GM18873 (cell line): ENCODE data around the gene RNLS.
"Not testable (repeated sequence)": the region's sequence is repeated elsewhere in the genome, so short reads cannot be mapped to it uniquely, and the experiment has no call there.

Experiments
- ATAC-seq: cut with Tn5 transposase; IDR thresholded peaks from one replicate; pipeline ENCODE4 v1.9.1; 2021; ENCODE audit warnings: mild to moderate bottlenecking, moderate library complexity, moderate number of reproducible peaks; ENCODE audit not compliant: unreplicated experiment, low FRiP score

Gene RNLS

DNA sequence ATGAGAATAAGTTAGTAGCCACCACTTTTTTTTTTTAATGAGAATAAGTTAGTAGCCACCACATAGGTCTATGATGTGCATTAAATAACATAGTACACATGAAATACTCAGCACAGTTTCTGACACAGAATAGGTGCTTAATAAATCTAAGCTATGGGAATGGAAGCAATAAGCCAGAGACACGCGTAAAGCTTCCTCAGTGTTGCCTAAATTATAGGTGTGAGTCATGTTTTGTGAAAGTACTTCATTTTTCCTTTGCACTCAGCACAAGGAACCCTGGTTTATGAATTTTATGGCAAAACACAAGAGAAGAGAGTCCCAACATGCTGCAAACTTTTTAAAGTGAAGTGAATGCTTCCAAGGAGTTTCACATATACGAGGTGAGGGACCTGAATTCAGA lies 267.4 kb downstream of the RNLS start:
- no peak for ATAC-seq

DNA sequence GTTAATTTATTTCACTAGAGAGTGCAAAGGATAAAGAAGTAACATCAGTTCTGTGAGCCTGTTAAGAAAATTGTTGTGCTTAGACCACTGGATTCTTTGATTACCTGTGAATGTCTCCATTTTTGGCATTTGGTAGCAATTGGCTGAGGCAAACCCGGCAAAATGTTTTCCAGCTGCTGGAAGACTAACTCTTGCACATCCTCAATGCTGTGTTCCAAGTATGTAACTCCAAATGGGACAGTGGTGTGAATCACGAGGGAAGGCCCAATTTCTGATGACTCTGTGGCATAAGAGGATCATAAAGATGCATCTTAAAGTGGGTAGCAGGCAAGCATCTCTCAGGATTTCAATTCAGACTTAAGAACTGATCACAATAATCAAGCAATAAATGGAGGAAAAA lies 268.8 kb downstream of the RNLS start:
- no peak for ATAC-seq

DNA sequence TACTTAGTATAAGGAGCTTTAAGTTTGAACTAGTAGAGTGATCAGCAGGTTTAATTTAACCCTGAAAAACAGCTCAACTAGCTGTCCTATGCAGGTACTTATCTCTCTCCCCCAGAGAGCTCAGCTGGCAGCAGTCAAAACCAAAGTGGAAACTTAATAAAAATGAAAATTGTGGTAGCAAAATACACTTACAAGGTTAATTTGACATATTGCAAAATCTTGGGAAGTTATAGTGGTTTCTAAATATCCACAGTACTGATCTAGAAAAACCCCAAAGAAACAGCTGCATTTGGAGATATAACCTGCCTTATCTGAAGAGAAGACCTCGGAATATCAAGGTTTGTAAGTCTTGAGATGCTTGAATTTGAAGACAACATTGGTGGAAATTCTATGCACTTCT lies 269.2 kb downstream of the RNLS start:
- ATAC-seq: no peak

DNA sequence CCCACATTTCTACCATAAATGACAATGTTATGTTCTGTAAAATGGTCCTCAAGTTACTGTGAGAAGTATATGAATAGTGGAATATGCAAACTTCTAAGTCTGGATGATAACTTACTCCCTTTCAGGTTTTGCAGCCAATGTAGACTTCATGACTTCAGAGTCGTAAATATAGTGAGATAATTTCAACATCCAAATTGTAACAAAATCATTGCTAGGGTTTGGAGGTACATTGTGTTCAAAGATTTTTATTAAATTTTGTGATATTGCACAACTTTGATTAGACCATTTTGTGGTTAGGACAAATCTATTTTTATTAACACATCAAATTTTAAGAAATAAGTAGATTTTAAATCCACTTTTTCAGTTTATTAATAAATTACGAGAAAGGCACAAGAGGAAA lies 270.3 kb downstream of the RNLS start:
- no peak for ATAC-seq

DNA sequence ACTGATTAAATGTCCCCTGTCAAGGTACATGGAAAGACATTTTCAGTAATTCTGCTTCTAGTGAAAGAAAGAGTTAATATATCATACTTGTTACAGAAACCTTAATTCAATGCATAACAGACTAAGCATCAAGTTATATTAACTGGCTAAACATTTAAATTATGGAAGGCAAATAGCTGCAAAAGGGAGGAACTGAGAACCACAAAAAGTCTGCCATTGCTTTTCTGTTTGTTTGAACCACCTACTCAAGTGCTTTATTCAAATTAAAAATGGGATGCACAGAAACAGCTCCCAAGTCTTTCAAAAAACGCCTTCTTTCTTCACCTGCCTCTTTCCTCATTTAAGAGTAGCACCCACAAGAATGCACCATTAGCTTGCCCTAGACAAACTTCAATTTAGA lies 271.9 kb downstream of the RNLS start:
- no peak for ATAC-seq

DNA sequence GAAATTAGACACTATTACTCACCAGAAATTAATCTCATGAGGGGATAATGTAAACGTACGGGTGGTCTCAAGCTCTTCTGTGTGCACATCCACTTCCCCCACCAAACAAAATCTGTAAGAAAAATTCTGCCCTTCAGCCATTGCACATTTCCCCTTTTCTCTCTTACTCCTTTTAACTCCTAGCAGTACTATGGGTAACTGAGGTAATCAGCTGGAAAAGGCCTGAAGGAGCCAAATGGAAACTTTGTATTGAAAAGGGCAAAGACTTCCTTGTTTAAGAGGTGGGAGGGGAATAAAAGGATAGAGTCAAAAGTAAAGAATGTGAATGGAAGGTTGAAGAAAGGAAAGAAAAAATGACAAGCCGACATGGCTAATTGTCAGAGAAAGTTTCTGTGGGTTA lies 273.8 kb downstream of the RNLS start:
- ATAC-seq: no peak

DNA sequence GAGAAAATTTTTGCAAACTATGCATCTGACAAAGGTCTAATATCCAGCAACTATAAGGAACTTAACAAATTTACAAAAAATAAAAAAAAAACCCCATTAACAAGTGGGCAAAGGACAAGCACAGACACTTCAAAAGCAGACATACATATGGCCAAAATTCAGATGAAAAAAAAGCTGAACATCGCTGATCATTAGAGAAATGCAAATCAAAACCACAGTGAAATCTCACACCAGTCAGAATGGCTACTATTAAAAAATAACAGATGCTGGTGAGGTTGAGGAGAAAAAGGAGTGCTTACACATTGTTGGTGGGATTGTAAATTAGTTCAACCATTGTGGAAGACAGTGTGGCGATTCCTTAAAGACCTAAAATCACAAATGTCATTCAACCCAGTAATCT lies 274.8 kb downstream of the RNLS start:
- ATAC-seq: not testable (repeated sequence)

DNA sequence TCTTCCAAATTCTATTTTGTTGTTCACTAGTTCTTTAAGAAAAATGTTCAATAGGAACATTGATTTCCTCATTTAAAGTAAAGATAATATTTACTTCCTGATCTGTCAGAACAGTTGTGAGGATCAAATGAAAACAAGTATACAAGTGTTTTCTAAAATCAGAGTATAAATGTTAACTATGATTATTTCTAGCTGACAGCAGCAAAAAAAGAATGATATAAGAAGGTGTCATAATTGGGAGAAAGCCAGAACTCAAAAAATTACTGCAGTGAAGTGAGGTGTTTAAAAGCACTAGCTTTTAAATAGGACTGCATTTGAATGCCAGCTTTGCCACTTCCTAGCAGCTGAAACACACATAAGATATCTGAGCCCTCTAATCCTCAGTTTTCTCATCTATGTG lies 283.3 kb downstream of the RNLS start:
- ATAC-seq: no peak

DNA sequence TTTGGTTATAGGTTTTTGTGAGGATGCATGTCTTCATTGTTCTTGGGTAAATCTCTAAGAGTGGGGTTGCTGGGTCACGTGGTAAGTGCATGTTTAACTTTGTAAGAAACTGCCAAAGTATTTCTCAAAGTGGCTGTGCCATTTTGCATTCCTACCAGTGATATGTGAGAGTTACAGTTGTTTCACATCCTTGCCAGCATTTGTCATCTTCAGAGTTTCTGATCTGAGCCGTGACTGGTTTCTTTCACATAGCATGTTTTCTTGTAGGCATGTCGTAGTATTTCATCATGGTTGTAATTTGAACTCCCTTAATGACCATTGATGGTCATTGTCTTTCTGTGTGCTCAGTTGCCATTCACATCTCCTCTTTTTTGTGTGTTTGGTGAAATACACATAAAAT lies 286.0 kb downstream of the RNLS start:
- no peak for ATAC-seq

DNA sequence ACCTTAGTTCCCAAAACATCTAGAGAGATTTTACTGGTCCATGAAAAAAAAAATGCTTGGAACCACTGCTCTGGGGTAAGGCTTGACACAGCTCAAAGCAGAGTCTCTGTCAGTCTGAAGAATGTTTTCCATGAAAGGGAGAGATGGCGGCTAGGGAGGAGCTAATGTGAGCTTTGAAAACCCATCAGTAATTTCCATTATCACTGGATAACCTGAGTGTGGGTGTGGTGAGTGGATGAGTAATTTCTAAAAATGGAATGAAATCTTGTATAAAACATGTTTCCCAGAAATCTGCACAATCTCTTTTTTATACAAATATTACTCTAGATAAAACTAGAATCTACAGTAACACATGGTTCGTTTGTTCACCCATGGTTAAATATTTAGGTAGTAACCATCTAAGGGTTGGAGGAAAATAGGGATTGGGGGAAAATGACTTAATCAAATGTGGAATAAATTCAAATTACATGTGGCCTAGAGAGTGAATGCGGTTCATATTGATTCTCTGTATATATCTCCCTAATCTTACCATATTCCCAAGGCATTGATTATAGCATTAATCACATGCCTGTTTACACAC lies 289.4 kb downstream of the RNLS start:
- no peak for ATAC-seq

DNA sequence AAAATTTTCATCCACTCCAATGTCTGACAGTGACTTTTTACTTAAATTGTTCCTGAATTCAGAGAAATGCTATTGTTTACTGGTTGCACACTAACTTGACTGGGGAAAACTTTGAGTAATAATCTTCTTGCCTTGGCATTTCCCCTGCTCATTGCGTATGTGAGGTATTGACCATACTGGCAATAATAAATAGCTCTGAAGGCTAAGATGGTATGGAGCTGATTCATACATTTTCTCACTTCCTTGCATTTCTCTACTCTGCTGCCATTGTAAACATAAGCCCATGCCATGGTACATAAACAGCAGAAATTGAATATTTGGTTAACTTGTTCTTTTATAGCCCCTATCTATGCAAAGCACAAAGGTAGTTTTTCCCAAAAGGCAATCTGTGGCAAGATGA lies 290.0 kb downstream of the RNLS start:
- no peak for ATAC-seq

DNA sequence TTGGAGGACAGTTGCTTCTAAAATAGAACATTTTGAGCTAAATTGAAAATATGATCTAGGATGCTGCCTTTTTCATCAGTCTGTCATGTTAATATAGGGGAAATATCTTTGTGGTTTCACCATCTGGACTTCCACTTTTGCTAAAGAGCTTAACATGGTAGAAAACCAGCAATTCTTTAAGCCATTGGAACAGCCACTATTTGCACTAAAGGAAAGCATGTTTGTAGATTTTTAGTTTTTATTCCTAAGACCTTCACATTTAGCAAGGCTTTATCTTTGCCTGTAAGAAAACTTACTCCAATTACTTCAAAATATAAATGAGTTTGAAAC lies 291.0 kb downstream of the RNLS start:
- no peak for ATAC-seq

DNA sequence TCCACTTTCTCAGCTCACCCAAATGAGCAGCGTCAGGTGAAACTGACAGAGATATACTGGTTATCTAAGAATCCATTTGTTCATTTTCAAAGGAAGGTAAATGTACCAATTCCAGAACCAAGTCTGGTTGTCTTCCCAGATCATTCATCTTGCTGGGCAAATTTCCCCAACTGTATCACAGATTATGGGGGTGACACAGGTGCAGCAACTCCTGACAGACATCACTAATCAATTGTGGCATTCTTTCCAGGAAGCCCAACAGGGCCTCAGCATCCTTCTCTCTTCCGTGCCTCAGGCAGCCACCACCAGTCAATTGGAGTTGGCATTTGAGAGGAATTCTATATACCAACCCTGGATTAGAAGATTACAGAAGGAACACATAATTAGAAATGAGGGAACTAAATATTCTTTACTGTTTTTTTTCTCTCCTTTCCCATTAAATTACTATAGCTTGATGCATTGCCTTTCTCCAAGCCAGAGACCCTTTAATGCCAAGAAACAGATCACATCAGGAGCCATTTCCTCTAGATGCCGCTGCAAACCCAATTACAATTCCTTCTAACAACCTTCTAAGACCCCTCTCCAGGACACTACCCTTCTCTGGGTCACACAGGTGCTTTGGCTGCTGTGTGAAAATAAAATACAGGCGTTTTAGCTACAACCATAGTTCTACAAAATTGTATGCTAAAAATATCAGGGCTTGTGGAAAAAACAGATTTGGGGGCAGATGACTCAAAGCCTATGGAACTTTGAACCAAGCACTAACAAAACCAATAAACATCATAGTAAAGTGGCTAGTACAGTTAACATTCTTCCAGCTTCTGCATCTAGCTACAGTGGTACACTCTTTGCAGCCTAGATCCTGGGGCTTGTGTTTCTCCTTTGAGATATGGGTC lies 291.6 kb downstream of the RNLS start:
- ATAC-seq: no peak

DNA sequence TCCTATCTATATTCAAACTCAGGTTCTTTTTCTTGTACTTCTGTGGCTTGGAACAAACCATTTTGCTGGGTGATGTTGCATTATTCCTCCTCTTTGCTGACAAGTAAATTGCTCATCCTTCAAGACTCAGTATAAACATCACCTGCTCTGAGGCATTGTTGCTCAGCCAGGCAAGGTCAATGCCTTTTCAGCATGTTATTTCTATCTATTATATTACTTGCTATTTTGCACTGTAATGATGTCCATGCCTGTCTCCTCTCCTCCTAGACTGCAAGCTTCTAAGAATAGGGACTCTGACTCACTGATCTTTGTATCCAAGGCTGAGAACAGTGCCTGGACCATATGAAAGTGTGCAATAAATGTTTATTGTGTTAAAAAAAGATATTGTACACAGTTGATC lies 293.8 kb downstream of the RNLS start:
- ATAC-seq: no peak

DNA sequence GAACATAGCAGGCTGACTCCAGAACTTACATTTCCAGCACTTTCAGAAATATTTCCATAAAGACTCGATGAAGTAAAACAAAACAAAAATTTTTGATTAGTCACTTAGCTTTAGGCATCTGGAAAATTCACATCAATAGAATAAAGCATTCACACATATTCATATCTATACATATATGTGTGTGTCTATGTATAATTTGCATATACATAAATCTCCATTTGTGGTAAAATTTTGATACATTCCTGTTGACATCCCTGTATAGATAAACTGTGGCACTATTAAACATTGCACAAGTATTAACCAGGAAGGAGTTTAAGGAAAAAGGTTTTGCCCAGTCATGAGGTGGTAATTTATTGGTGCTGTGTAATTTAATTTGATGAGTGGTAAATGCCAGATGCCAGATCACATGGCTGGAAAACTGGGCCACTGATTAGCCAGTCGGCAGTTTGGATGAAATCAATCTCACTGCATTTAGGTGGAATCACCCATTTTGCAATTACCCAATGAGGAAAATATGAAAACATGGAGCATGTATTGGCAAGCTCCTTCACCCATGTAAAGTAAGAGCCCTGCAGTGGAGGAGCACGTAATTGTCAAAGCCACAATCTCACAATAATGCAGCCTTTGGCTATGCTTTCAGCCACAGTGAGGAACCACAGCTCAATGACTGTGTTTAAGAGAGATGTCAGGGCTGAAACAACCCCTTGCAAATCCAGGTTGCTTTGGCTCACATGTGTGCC lies 294.6 kb downstream of the RNLS start:
- ATAC-seq: no peak

DNA sequence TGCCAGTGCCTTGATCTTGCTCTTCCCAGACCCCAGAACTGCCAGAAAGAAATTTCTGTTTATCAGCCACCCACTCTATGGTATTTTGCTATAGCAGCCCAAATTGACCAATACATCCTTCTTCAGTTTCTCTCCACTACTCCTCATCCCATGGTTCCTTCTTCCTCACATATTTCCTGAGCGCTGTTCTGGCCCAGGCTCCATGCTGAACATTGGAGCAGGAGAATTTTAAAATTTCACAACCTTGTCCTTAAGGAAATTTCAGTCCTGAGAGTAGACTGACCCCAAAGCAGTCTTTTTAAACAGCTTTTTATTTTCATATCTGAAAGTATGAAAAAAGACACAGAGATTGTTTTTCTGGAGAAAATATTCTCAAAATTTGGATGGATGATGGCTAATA lies 297.1 kb downstream of the RNLS start:
- no peak for ATAC-seq

DNA sequence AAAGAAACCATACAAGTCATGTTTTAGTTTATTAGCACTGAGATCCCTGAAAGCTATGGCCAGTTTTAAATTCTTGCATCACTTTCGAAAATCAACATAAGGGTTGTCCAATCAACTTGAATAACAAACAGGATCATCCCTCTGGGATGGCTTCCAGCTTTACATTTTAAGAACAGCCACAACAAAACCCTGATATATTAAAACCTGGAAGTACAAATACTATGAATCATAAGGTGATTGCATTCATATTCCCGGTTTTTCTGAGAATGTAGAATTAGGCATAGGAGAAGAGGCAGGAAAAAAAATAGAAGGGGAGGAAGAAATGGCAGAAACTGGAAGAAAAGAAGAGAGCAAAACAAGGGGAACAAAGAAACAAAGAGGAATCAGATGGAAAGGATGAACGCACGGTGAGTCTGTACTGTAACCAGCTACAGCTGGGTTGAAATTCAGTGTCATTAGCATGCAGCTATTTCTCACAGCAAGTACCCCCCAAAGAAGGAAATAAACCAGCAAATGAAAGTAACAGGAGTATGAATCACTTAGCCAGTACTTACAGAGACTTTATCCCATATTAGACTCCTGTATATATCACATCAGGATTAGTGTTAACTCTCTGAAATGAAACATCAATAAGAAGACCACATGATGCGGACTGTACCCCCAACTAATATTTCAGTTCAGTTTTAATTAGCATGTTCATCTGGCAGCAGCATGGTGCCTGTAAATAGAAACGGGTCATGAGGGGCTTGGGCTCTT lies 301.3 kb downstream of the RNLS start:
- no peak for ATAC-seq

DNA sequence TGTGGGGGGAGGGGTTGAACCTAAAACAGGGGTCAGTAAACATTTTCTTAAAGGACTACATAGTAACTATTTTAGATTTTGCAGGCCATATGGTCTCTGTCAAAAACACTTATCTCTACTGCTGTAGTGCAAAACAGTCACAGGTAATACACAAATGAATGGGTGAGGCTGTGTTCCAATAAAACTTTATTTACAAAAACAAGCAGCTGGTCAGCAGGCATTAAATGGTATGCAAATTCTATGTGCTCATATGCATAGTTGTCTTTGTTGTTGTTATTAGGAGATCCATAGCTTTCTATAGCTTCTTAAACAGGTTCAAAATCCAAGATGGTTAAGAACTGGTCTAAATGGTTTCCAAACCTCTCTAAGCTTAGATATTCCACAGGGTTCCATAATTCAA lies 302.6 kb downstream of the RNLS start:
- ATAC-seq: no peak

DNA sequence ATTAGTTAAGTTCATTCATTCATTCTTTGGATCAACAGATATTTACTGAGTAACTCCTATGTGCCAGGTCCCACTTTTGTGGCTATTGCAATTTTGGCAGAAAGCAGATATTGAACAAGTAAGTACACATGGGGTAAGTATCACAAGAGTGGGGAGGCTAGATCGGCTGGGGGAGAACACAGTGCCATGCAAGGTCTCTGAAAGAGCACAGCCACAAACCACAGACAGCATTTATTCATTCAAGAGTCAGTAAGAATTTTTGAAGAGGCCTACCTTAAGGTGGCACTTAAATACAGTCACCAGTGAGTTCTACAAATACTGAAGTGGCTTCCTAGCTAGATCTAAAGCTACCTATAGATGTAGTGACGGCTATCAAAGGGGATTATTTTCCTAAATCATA lies 304.2 kb downstream of the RNLS start:
- ATAC-seq: no peak

DNA sequence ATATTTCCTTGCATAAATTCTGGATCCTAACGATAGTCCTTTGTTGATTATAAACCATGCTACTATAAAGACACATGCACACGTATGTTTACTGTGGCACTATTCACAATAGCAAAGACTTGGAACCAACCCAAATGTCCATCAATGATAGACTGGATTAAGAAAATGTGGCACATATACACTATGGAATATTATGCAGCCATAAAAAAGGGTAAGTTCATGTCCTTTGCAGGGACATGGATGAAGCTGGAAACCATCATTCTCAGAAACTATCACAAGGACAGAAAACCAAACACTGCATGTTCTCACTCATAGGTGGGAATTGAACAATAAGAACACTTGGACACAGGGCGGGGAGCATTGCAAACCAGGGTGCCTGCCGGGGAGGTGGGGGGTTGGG lies 306.2 kb downstream of the RNLS start:
- not testable (repeated sequence) for ATAC-seq

DNA sequence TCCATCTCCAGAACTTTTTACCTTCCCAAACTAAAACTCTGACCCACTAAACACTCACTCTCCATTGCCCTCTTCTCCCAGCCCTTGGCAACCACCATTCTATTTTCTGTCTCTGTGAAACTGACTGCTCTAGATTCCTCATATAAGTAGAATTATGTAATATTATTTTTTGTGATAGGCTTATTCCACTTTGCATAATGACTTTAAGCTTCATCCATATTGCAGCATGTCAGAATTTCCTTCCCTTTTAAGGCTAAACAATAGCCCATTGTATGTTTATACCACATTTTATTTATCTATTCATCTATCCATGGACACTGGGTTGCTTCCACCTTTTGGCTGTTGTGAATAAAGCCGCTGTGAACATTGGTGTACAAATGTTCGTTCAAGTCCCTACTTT lies 308.8 kb downstream of the RNLS start:
- no peak for ATAC-seq
